Measurements from ENCODE around the gene PCDH9.

Gene PCDH9

GRCh38 chr13:67131393-67131792 lies 98.7 kb downstream of the PCDH9 start:
- DNase-seq, result no peak
- Mint-ChIP-seq H3K27me3 (no peaks in the 10 kb centered on the region), H3K4me3 (no peak overlapping the region), H3K4me1 (no peaks in the 10 kb centered on the region), H3K9me3 (no peaks in the 10 kb centered on the region), H3K27ac (no peak overlapping the region)
- no peak for ATAC-seq

- Mint-ChIP-seq H3K4me1 (no peaks in the 10 kb centered on the region), H3K27me3 (no peaks in the 10 kb centered on the region), H3K4me3 (no peak overlapping the region), H3K27ac (no peak overlapping the region), H3K9me3 (no peaks in the 10 kb centered on the region)
- no peak for DNase-seq
- no peak for ATAC-seq
These were observed 99.7 kb downstream of the PCDH9 start for GRCh38 chr13:67130444-67130843.

GRCh38 chr13:67128136-67128535 lies 102.0 kb downstream of the PCDH9 start:
- ATAC-seq (no peak), DNase-seq (no peak)
- no peaks in the 10 kb centered on the region for H3K27me3 Mint-ChIP-seq
- no peak overlapping the region for H3K27ac Mint-ChIP-seq
- no peaks in the 10 kb centered on the region for H3K9me3 Mint-ChIP-seq
- no peak overlapping the region for H3K4me3 Mint-ChIP-seq
- H3K4me1 Mint-ChIP-seq, result no peaks in the 10 kb centered on the region

- H3K9me3 Mint-ChIP-seq, result no peaks in the 10 kb centered on the region
- no peak for DNase-seq
- H3K27ac Mint-ChIP-seq, result no peak overlapping the region
- H3K4me3 Mint-ChIP-seq, result no peak overlapping the region
- ATAC-seq, result no peak
- H3K4me1 Mint-ChIP-seq, result no peaks in the 10 kb centered on the region
- H3K27me3 Mint-ChIP-seq, result no peaks in the 10 kb centered on the region
These were observed 104.5 kb downstream of the PCDH9 start for GRCh38 chr13:67125681-67126080.

GRCh38 chr13:67123165-67123564 lies 107.0 kb downstream of the PCDH9 start:
- DNase-seq, result no peak
- Mint-ChIP-seq H3K27ac (no peak overlapping the region), H3K27me3 (no peaks in the 10 kb centered on the region), H3K4me3 (no peak overlapping the region), H3K9me3 (no peaks in the 10 kb centered on the region), H3K4me1 (no peaks in the 10 kb centered on the region)
- no peak for ATAC-seq

GRCh38 chr13:67122251-67122650 lies 107.9 kb downstream of the PCDH9 start:
- H3K9me3 Mint-ChIP-seq, result no peaks in the 10 kb centered on the region
- ATAC-seq (no peak), DNase-seq (no peak)
- no peaks in the 10 kb centered on the region for H3K4me1 Mint-ChIP-seq
- H3K4me3 Mint-ChIP-seq, result no peak overlapping the region
- H3K27ac Mint-ChIP-seq, result no peak overlapping the region
- no peaks in the 10 kb centered on the region for H3K27me3 Mint-ChIP-seq

- no peaks in the 10 kb centered on the region for H3K27me3 Mint-ChIP-seq
- no peak for ATAC-seq
- no peak for DNase-seq
These were observed 109.1 kb downstream of the PCDH9 start for GRCh38 chr13:67120872-67121531.

GRCh38 chr13:67119481-67119894 lies 110.6 kb downstream of the PCDH9 start:
- ATAC-seq (no peak), DNase-seq (no peak)
- no peak overlapping the region for H3K4me3 Mint-ChIP-seq
- no peak overlapping the region for H3K27ac Mint-ChIP-seq
- no peaks in the 10 kb centered on the region for H3K9me3 Mint-ChIP-seq
- H3K27me3 Mint-ChIP-seq, result no peaks in the 10 kb centered on the region
- no peaks in the 10 kb centered on the region for H3K4me1 Mint-ChIP-seq

More at GRCh38 chr13:67120872-67121531, 109.1 kb downstream of the PCDH9 start:
- H3K4me3 Mint-ChIP-seq, result no peak overlapping the region
- H3K27ac Mint-ChIP-seq, result no peak overlapping the region
- no peaks in the 10 kb centered on the region for H3K9me3 Mint-ChIP-seq
- H3K4me1 Mint-ChIP-seq, result no peaks in the 10 kb centered on the region

- H3K27me3 Mint-ChIP-seq, result no peaks in the 10 kb centered on the region
These were observed 111.9 kb downstream of the PCDH9 start for GRCh38 chr13:67118277-67118676.

GRCh38 chr13:67117010-67117550 lies 113.1 kb downstream of the PCDH9 start:
- H3K27me3 Mint-ChIP-seq, result no peaks in the 10 kb centered on the region
- no peak overlapping the region for H3K27ac Mint-ChIP-seq
- H3K4me3 Mint-ChIP-seq, result no peak overlapping the region
- no peaks in the 10 kb centered on the region for H3K9me3 Mint-ChIP-seq
- H3K4me1 Mint-ChIP-seq, result no peaks in the 10 kb centered on the region
- no peak for DNase-seq
- no peak for ATAC-seq

More at GRCh38 chr13:67118277-67118676, 111.9 kb downstream of the PCDH9 start:
- ATAC-seq (no peak), DNase-seq (no peak)
- H3K27ac Mint-ChIP-seq, result no peak overlapping the region
- no peak overlapping the region for H3K4me3 Mint-ChIP-seq
- no peaks in the 10 kb centered on the region for H3K9me3 Mint-ChIP-seq
- no peaks in the 10 kb centered on the region for H3K4me1 Mint-ChIP-seq

GRCh38 chr13:67107979-67108378 lies 122.2 kb downstream of the PCDH9 start:
- Mint-ChIP-seq H3K4me1 (no peaks in the 10 kb centered on the region), H3K27ac (no peak overlapping the region), H3K4me3 (no peak overlapping the region), H3K9me3 (no peaks in the 10 kb centered on the region), H3K27me3 (no peaks in the 10 kb centered on the region)
- no peak for DNase-seq
- no peak for ATAC-seq

- H3K4me1 Mint-ChIP-seq, result no peaks in the 10 kb centered on the region
- H3K9me3 Mint-ChIP-seq, result no peaks in the 10 kb centered on the region
- no peak for DNase-seq
- H3K27ac Mint-ChIP-seq, result no peak overlapping the region
- H3K4me3 Mint-ChIP-seq, result no peak overlapping the region
- ATAC-seq, result no peak
- H3K27me3 Mint-ChIP-seq, result no peaks in the 10 kb centered on the region
These were observed 123.6 kb downstream of the PCDH9 start for GRCh38 chr13:67106502-67107057.

GRCh38 chr13:67101730-67102467 lies 128.2 kb downstream of the PCDH9 start:
- DNase-seq, result no peak
- Mint-ChIP-seq H3K27ac (no peak overlapping the region), H3K4me1 (no peaks in the 10 kb centered on the region), H3K4me3 (no peak overlapping the region), H3K27me3 (no peaks in the 10 kb centered on the region), H3K9me3 (no peaks in the 10 kb centered on the region)
- ATAC-seq, result no peak

GRCh38 chr13:67100730-67101129 lies 129.4 kb downstream of the PCDH9 start:
- Mint-ChIP-seq H3K4me1 (no peaks in the 10 kb centered on the region), H3K4me3 (no peak overlapping the region), H3K9me3 (no peaks in the 10 kb centered on the region), H3K27me3 (no peaks in the 10 kb centered on the region), H3K27ac (no peak overlapping the region)
- ATAC-seq (no peak), DNase-seq (no peak)

- no peaks in the 10 kb centered on the region for H3K9me3 Mint-ChIP-seq
- DNase-seq (no peak), ATAC-seq (no peak)
- no peaks in the 10 kb centered on the region for H3K27me3 Mint-ChIP-seq
- H3K4me1 Mint-ChIP-seq, result no peaks in the 10 kb centered on the region
- H3K27ac Mint-ChIP-seq, result no peak overlapping the region
- H3K4me3 Mint-ChIP-seq, result no peak overlapping the region
These were observed 130.6 kb downstream of the PCDH9 start for GRCh38 chr13:67099494-67099893.

GRCh38 chr13:67097892-67098452 lies 132.2 kb downstream of the PCDH9 start:
- Mint-ChIP-seq H3K4me1 (no peaks in the 10 kb centered on the region), H3K9me3 (no peaks in the 10 kb centered on the region), H3K27me3 (no peaks in the 10 kb centered on the region), H3K27ac (no peak overlapping the region), H3K4me3 (no peak overlapping the region)
- ATAC-seq (no peak), DNase-seq (no peak)
